ENCODE measurements around the gene ARFGAP1.
A peak's percentile ranks its signal among the peaks of the same experiment; 100 is the strongest.

ARFGAP1 gene

DNA sequence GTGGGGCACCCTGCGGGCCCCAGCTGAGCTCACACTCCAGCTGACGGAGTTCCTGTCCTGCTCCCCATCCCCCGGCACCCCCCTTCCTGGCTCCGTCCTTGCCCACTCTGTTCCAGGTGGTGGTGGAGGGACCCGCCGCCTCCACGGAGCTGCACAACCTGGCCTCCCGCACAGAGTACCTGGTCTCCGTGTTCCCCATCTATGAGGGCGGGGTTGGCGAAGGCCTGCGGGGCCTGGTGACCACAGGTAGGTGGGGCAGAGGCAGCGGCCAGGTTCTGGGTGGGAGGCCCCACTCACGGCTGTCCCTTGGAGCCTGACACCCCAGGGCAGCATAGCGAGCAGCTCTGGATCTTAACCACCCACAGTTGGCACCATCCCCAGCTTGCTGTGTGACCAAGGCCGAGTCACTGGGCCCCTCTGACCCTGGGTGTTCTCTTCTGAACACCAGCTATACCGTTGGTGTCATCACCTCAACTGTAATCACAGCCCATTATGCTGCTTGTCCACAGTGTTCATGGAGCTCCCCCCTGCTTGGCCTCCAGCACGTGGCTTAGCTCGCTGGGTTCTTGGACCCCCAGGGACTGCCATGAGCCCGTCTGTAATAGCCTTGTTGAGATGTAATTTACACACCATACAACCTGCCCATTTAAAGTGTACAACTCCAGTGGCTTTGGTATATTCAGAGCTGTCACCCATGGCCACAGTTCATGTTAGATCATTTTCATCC lies 37.8 kb downstream of the ARFGAP1 start:
- DNase-seq: no peak

DNA sequence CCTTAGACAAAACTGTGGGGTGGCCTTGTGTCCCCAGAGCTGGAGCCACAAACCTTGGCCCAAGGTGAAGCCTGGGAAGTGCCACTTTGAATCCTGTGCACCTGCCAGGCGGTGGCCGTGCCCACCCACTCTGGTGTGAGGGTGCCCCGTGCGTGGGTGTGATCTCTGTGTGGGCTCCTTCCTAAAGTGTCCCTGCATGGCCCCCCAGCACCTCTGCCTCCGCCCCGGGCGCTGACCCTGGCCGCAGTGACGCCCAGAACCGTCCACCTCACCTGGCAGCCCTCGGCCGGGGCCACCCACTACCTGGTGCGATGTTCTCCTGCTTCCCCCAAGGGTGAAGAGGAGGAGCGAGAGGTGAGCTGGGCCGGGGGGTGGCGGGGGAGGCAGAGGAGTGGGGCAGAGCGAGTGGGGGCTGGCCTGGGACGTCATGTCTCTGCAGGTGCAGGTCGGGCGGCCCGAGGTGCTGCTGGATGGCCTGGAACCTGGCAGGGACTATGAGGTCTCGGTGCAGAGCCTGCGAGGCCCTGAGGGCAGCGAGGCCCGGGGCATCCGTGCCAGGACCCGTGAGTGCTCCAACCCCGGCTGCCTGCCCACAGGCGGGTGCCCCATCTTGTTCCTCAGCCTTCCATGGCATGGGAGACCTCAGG lies 38.7 kb downstream of the ARFGAP1 start:
- DNase-seq: no peak

DNA sequence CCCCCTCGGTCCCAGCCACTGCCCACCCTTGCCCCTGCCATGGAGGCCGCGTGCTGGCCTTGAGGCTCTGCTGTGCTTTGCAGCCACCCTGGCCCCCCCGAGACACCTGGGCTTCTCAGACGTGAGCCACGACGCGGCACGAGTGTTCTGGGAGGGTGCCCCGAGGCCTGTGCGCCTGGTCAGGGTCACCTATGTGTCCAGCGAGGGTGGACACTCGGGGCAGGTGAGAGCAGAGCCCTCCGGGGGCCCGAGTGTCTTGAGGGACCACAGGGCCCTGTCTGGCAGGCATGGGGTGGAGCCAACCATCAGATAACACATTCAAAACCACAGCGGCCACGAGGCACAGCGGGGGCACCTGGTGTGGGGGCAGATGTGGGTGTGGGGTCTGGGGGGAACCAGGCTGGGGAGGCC lies 39.2 kb downstream of the ARFGAP1 start:
- no peak for DNase-seq

DNA sequence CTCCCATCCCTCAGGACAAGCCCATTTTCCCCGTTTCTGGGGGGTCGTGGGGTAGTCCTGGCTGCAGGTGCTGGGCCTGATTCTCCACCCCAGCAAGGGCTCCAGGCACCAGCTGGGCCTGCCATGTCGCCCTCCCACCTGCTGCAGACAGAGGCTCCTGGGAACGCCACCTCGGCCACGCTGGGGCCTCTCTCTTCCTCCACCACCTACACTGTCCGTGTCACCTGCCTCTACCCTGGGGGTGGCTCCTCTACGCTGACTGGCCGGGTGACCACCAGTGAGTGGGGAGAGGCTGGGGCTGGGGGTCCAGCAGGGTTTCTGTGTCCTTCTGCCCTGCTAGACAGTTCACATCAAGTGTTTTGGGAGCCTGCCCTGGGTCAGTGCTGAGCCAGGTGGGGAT lies 39.7 kb downstream of the ARFGAP1 start:
- DNase-seq: no peak

DNA sequence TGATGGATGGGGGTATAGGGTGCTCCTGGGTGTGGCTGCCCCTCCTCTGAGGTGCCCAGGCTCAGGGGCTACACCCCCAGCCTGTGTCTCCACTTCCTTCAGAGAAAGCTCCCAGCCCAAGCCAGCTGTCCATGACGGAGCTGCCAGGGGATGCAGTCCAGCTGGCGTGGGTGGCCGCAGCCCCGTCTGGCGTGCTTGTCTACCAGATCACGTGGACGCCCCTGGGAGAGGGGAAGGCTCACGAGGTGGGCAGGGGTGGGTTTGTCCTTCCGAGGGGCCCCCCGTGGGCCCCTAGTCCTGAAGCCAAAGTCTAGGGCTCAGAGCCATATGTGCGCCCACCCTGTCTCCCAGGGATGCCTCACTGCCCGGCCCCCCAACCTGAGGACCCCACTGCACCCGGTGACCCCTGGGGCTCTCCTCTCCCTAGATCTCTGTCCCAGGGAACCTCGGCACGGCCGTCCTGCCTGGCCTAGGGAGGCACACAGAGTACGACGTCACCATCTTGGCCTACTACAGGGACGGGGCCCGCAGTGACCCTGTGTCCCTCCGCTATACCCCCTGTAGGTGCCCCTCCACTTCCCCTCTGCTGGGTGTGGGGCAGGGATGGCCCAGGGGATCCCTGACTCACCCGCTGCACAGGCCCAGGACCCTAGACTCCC lies 40.2 kb downstream of the ARFGAP1 start:
- DNase-seq: no peak

DNA sequence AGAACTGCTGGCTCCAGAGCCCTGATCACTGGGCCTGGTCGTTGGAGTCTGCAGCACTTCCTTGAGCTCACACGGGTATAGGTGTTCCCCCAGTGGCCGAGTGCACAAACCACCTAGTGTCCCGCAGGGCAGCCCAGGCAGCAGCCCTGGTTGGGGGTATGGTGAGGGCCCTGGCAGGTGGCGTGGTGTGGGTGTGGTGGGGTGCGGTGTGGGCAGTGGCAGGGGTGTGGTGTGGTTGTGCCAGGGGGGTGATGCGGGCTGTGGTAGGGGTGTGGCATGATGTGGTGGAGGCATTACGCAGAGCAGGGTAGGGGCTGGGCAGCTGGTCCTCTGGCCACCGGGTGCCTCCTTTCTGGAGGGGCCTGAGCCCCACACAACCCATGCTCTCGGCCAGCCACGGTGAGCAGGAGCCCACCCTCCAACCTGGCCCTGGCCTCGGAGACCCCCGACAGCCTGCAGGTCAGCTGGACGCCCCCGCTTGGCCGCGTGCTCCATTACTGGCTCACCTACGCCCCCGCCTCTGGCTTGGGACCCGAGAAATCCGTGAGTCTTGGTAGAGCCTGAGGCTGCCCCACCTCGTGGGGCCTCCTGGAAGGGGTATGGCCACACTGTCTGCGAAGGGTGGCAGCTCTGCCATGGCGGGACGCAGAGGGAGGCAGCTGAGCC lies 40.9 kb downstream of the ARFGAP1 start:
- DNase-seq: no peak

DNA sequence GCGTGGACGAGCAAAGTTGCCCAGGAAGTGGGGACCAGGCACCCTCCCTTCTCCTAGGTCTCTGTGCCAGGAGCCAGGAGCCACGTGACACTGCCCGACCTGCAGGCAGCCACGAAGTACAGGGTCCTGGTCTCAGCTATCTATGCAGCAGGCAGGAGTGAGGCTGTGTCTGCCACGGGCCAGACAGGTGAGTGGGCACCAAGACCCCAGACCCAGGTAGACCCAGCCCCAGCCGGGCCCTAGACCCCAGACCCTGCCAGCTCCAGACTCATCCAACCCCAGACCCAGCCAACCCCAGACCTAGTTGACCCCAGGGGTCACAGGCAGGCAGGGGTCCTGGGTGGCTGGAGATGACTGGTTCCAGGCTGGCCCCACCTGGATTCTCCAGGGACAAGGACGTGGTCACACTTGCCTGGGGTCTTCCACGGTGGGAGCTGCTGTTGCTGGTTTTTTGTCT lies 41.4 kb downstream of the ARFGAP1 start:
- DNase-seq: no peak

DNA sequence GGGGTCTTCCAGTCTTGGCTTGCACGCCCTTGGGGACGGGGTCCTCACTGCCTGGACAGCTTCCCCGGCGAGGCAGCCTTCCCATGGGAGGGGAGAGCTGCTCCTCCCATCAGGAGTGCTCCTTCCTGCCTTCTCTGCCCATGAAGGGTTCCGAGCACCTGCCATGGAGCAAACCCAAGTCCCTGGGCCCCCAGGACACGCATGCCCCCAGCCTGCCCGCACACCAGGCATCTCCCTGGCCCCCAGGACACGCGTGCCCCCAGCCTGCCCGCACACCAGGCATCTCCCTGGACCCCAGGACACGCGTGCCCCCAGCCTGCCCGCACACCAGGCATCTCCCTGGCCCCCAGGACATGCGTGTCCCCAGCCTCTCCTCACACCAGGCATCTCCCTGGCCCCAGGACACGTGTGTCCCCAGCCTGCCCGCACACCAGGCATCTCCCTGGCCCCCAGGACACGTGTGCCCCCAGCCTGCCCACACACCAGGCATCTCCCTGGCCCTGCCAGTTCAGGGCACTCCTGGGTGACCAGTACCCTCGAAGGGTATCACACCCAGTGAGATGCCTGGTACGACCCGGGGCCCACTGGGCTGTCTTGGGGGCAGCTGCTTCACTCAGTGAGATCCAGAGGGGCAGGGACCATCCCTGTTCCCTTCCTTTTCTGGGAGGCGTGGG lies 42.1 kb downstream of the ARFGAP1 start:
- DNase-seq: no peak

DNA sequence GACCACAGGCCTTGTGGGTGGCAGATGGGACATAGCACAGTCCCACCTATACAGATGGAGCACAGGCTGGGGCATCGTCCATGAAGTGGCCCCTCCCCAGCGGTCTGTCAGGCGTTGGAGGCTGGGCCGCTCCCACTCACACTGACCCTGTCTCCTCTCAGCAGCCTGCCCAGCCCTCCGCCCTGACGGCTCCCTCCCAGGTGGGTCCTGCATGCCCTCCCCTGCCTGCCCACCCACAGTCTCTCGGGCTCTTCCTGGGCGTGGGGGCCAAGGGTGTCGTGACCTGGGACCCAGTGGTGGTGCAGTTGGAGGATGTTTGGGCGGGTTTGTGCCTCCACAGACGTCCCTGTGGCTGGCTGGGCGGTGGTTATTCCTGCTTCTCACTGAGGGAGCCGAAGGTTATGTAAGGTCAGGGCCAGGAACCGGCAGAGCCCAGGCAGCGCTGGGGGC lies 42.7 kb downstream of the ARFGAP1 start:
- DNase-seq: peak; percentile 8

DNA sequence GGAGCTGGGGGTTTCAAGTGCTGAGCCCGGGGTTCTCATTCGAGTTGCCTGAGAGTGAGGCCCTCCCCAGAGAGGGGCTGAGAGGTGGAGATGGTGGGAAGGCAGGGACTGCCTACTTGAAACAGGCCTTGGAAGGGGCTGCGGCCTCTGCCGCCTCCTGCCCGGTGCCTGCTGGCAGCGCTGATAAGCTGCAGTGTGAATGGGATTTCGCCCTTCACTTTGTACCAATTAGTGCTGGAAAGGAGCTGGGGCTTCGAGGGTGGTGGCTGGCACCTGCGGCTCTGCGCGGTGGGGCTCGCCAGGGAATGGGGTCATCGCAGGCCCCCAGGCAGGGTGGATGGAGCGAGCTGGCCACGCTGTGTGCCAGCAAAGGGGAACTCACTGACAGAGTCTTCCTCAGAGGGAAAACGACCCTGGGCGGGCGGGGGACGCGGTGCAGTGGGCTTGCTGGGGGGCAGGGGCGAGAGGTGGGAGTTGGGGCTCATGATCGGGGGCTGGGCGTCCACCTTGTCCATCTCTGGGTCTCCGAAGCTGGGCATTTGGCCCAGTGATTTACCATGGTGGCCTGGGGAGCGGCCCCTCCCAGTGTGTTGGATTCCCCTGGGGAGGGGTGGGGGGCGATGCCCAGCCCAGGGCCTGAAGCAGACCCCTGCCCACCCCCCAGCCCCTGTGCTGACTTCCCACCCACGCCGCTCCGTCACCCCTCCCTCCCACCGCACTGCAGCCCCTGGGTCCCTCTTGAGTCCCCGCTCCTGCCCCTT lies 43.3 kb downstream of the ARFGAP1 start:
- DNase-seq: peak; percentile 6

DNA sequence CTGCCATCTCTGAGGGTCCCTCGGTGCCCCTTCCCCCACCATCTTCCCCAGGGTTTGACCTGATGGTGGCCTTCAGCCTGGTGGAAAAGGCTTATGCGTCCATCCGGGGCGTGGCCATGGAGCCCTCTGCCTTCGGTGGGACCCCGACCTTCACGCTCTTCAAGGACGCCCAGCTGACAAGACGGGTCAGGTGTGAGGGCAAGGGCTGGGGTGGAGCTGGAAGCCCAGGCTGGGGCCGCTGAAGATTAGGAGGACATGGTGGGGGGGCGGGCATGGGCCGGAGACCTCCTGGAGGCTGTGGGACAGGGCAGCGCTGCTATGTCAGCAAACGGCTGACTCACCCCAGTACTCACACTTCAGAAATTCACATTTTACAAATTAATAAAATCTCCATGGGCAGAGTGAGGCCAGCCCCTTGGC lies 43.9 kb downstream of the ARFGAP1 start:
- DNase-seq: peak; percentile 7

DNA sequence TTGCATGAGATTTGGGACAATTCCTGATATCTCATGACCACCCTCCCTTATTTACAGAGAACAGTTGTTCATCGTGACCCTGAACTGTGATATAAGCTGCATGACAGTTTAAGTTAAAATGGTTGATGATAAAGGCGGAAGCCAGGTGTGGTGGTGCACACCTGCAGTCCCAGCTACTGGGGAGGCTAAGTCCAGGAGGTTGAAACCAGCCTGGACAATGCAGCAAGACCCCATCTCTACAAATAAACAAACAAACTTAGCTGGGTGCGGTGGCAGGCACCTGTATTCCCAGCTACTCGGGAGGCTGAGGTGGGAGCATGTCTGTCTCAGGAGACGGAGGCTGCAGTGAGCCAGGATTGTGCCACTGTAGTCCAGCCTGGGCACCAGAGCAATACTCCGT lies 44.4 kb downstream of the ARFGAP1 start:
- DNase-seq: no peak

DNA sequence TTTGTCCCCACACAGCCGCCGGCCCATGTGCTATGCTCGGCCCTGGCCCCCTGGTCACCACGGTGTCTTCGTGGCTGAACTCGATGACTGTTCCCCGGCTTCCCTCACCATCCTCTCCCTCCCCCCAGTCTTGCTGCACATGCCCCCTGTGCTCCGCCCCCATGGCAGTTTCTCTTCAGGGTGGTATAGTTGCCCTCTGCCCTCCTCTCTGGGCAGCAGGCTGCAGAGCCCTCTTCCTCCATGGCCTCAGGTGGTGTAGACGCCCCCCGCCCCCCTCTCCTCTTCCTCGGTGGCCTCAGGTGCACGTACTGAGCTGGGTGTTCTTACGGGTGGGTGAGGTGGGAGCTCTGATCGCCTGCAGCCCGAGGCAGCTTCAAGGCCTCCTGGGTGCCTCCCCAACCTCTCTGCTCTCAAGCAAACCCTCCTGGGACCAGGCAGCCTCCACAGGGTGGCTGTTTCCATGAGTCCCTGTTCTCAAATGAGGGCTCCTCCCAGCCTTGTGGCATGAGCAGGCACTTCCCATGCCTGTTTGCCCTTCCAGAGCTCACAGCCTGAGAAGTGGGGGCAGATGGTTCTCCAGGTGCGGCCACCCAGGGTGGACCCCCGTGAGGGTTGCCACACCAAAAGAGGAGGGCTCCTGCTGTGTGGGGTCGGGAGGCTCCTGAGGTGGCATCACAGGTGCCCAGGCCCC lies 45.1 kb downstream of the ARFGAP1 start:
- peak; percentile 3 for DNase-seq

DNA sequence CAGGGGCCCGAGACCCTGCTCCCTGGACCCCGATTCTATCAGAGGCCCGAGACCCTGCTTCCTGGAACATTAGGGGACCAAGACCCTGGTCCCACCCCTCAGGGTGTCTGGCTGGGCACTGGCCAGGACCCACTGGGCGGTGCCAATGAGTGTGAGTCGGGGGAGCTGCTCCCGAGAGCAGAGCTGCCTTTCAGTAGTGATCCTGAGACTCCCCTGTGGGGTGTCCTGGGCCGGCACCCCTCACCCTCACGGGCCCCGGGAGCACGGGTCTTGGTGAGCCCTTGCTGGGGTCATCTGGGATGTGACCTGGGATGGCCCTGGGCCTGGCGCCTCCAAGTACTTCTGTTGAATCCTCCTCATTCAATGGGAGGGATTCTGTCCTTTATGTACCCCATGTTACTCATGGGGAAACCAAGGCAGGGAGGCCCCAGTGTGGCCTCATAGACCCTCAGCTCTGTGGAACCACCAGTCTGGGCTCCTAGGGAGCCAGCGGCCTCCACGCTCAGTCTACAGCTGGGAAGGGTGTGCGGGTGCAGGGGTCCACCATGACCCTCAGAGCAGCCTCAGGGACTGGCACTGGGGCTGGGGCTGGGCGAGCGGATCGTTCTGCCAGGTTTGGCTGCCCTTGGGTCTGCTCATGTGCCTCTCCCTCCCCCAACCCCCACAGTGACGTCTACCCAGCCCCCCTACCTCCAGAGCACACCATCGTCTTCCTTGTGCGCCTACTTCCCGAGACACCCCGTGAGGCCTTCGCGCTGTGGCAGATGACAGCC lies 46.0 kb downstream of the ARFGAP1 start:
- DNase-seq: peak; percentile 2

DNA sequence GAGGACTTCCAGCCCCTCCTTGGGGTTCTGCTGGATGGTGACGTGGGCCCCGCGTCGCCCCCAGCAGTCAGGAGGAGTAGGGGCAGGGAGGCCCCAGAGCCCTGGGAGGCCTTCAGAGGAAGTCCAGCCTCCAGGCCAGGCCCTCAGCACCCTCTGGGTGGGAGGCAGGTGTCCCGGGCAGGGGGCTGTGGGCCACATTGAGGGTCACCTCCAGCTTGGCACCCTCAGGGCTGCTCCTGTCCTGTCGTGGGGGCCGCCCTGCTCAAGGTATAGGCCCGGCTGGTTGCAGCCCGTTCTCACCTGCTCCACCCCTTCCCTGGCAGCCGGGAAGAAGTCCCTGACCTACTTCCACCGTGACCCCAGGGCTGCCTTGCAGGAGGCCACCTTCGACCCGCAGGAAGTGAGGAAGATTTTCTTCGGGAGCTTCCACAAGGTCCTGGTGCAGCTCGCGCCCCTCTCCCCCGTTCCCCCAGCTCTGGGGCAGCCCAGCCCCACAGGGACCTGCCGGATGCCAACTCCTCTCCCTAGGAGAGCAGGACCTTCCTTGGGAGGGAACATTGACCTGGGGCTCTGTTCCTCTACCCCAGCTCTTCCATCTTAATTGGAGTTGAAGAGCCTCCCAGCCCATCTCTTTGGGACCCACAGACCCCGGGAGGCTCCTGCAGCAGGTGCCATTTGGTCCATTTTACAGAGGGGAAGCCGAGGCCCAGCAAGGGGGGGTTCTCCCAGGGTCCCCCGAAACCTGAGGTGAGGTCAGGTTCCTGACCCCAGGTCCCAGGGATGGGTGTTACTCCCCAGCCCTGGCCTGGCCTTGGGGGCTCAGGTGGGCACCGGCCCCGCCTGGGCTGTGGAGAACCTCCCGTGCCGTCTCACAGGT lies 46.8 kb downstream of the ARFGAP1 start:
- peak; percentile 7 for DNase-seq

DNA sequence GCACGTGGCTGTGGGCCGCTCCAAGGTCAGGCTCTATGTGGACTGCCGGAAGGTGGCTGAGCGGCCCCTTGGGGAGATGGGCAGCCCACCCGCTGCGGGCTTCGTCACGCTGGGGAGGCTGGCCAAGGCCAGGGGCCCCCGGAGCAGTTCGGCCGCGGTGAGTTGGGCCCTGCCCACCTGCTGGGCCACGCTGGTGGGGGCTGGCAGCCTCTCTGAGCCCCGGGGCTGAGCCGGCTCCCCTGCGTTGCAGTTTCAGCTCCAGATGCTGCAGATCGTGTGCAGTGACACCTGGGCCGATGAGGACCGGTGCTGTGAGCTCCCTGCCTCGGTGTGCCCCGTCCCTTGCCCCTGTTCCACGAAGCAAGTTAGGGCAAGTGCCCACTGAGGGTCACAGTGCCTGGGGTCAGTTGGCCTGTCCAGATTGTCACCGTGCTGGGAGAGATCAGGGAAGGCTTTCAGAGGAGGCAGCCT lies 47.5 kb downstream of the ARFGAP1 start:
- no peak for DNase-seq

DNA sequence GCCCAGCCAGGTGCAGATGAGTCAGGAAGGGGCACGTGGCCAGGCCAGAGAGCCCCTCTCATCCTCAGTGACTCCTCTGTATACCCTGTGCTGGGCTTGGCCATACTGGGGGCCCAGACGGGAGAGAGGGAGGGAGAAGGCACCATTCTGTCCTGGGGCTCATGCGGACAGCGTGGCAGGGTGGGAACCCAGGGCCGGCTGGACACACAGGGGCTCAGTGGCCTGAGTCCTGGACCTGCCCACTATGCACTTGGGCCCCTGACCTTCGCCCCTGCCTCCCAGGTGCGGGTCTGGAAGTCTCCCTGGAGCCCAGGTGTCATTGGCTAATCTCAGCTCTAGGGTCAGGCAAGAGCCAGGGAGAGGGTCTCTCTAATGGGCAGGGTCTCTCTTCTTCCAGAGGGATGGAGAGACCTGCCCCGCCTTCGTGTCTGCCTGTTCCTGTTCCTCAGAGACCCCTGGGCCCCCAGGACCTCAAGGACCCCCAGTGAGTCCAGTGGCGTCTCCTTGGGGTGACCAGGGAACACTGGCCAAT lies 48.1 kb downstream of the ARFGAP1 start:
- DNase-seq: peak; percentile 8

DNA sequence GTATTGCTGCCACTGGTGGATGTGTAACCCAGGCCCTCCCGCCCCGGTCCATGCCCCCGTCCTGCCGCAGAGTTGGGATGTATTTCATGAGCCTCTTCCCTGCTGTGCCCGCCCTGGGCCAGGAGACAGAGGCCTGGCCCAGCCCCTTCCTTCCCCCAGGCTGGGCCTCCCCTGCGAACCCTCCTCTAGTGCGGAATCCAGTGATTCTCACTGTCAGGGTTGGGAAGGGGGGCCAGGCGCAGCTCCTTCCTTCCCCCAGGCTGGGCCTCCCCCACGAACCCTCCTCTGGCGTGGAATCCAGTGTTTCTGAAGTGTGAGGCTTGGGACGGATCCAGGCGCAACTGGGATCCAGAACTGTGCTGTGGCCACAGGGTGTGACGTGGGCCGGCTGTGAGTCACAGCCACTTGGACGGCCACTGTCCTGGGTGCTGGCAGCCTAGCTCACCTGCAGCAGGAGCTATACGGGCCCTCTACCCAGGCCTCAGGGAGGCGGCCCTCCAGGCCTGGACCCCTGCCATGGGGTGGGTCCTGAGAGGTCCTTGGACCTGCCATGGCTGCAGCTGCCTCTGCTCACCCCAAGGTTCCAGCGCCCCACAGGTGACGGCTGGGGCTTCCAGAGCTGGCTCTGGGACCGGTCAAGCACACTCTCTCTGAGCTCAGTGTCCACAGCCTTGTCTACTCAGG lies 48.7 kb downstream of the ARFGAP1 start:
- DNase-seq: peak; percentile 9
